ENCODE data around the gene ST3GAL4. TPM values are rescaled to one million over a fixed set of nuclear protein-coding genes. Genes with fewer than 3 reads are reported as not detected.

Gene ST3GAL4
- total RNA-seq, 1 donor from 2014 or later = 19.1 TPM

- H3K36me3 Mint-ChIP-seq = peaks cover 19% of the 10 kb centered on the region
- peaks cover 1% of the 10 kb centered on the region for H3K9me3 Mint-ChIP-seq
- no peak overlapping the region for H3K4me3 Mint-ChIP-seq
- no peak overlapping the region for H3K27ac Mint-ChIP-seq
- TF ChIP-seq CTCF (conservative IDR thresholded peaks at IDR 0.05) = no peak
- DNase-seq (ENCODE audit: extremely low spot score, unreplicated experiment) = no peak
- H3K4me1 Mint-ChIP-seq (ENCODE audit: unreplicated experiment) = peaks cover 37% of the 10 kb centered on the region
- no peaks in the 10 kb centered on the region for H3K27me3 Mint-ChIP-seq
Measured at GRCh38 chr11:126310992-126311310, 44.5 kb upstream of the ST3GAL4 start.

DNA sequence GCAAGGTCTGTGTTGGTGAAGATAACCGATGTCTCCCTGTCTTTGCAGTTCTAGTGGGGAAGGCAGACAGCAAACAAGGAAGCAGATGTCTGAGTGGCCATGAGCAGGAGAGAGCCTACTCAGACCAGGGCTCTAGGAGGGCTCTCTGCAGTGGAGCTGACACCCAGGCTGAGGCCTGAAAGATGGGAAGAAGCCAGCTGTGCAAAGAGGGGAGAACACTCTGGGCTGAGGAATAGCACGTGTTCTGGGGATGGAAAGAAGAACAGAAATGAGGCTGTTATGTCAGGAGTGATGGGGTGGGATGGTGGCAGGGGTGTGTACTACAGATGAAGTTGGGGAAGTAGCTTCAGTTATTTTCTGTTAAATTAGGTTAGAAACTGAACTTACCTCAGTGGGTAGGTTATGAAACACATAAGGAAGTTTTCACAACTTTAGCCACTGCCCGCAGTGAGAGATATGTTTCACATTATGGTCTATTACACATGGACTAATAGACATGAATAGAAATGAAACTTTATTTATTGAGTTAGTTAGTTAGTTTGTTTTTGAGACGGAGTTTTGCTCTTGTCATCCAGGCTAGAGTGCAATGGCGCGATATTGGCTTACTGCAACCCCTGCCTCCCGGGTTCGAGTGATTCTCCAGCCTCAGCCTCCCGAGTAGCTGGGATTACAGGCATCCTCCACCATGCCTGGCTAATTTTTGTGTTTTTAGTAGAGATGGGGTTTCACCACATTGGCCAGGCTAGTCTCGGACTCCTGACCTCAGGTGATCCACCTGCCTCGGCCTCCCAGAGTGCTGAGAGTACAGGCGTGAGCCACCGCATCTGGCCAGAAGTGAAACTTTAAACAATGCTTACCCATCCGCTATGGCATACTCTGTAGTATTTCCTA lies 43.8 kb upstream of the ST3GAL4 start:
- TF ChIP-seq CTCF (conservative IDR thresholded peaks at IDR 0.05) = no peak
- peaks cover 40% of the 10 kb centered on the region for H3K4me1 Mint-ChIP-seq (ENCODE audit: unreplicated experiment)
- H3K36me3 Mint-ChIP-seq = peaks cover 24% of the 10 kb centered on the region
- no peak for DNase-seq (ENCODE audit: extremely low spot score, unreplicated experiment)
- no peaks in the 10 kb centered on the region for H3K27me3 Mint-ChIP-seq
- H3K4me3 Mint-ChIP-seq = no peak overlapping the region
- H3K9me3 Mint-ChIP-seq = peaks cover 7% of the 10 kb centered on the region
- no peak overlapping the region for H3K27ac Mint-ChIP-seq

- no peak overlapping the region for H3K27ac Mint-ChIP-seq
- DNase-seq (ENCODE audit: extremely low spot score, unreplicated experiment) = no peak
- H3K4me1 Mint-ChIP-seq (ENCODE audit: unreplicated experiment) = peaks cover 41% of the 10 kb centered on the region
- H3K36me3 Mint-ChIP-seq = peaks cover 26% of the 10 kb centered on the region
- H3K9me3 Mint-ChIP-seq = peaks cover 7% of the 10 kb centered on the region
- no peak for TF ChIP-seq CTCF (conservative IDR thresholded peaks at IDR 0.05)
- no peak overlapping the region for H3K4me3 Mint-ChIP-seq
- H3K27me3 Mint-ChIP-seq = no peaks in the 10 kb centered on the region
Measured at GRCh38 chr11:126312961-126313360, 42.5 kb upstream of the ST3GAL4 start.

DNA sequence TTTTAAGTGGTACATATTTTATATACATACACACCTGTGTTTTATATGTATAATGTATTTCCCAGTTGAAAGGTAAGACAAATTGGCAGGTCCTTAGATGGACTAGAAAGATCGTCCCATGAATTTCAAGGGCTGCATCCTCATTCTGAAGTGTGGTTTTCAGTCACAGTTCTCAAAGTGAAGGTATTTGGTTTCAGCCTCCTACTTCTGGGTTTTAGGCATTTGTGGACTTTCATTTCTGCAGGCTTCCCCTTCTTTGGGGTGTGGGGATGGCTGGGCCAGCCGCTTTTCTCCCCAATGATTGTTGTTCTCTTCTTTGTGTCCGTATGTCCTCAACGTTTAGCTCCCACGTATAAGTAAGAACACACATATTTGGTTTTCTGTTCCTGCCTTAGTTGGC lies 41.7 kb upstream of the ST3GAL4 start:
- Mint-ChIP-seq H3K27ac (no peak overlapping the region), H3K4me1 (ENCODE audit: unreplicated experiment) (peaks cover 45% of the 10 kb centered on the region), H3K4me3 (no peak overlapping the region), H3K27me3 (no peaks in the 10 kb centered on the region), H3K36me3 (peaks cover 26% of the 10 kb centered on the region), H3K9me3 (peaks cover 7% of the 10 kb centered on the region)
- TF ChIP-seq CTCF (conservative IDR thresholded peaks at IDR 0.05) = no peak
- DNase-seq (ENCODE audit: extremely low spot score, unreplicated experiment) = no peak

- Mint-ChIP-seq H3K4me1 (ENCODE audit: unreplicated experiment) (peaks cover 39% of the 10 kb centered on the region), H3K4me3 (no peak overlapping the region), H3K27ac (no peak overlapping the region), H3K27me3 (no peaks in the 10 kb centered on the region), H3K9me3 (peaks cover 7% of the 10 kb centered on the region), H3K36me3 (peaks cover 31% of the 10 kb centered on the region)
- DNase-seq (ENCODE audit: extremely low spot score, unreplicated experiment) = no peak
- no peak for TF ChIP-seq CTCF (conservative IDR thresholded peaks at IDR 0.05)
Measured at GRCh38 chr11:126317432-126317755, 38.1 kb upstream of the ST3GAL4 start.

Measured in type B pancreatic cell (in vitro differentiated cells).